HG02852 (cell line): ENCODE data around the gene FOXN1.

ENCODE experiments used
- ATAC-seq: cut with Tn5 transposase; IDR thresholded peaks from one replicate; pipeline ENCODE4 v1.9.1; 2021; ENCODE audit warnings: mild to moderate bottlenecking, moderate library complexity; ENCODE audit not compliant: unreplicated experiment

Gene FOXN1

GRCh38 chr17:28544402-28545140, 38.4 kb downstream of the FOXN1 start:
- no peak for ATAC-seq

- no peak for ATAC-seq
Measured at GRCh38 chr17:28545141-28545503, 39.0 kb downstream of the FOXN1 start.

GRCh38 chr17:28545787-28546415, 39.8 kb downstream of the FOXN1 start:
- ATAC-seq = no peak

GRCh38 chr17:28547096-28547622, 41.0 kb downstream of the FOXN1 start:
- no peak for ATAC-seq

GRCh38 chr17:28547623-28548416, 41.7 kb downstream of the FOXN1 start:
- no peak for ATAC-seq

GRCh38 chr17:28548417-28549130, 42.4 kb downstream of the FOXN1 start:
- no peak for ATAC-seq

- peak; percentile 40 for ATAC-seq
Measured at GRCh38 chr17:28549236-28550132, 43.3 kb downstream of the FOXN1 start.

- ATAC-seq = no peak
Measured at GRCh38 chr17:28550858-28551257, 44.7 kb downstream of the FOXN1 start.

GRCh38 chr17:28551421-28552175, 45.5 kb downstream of the FOXN1 start:
- no peak for ATAC-seq

- ATAC-seq = peak; percentile 66
Measured at GRCh38 chr17:28552176-28552999, 46.2 kb downstream of the FOXN1 start, which contains the start of gene UNC119. Gene UNC119, minus strand, starts transcription at chr17:28552624. Its CDS starts 67 bp downstream, at chr17:28552557.

GRCh38 chr17:28553000-28553505, 46.9 kb downstream of the FOXN1 start:
- no peak for ATAC-seq

GRCh38 chr17:28554565-28554964, 48.4 kb downstream of the FOXN1 start:
- ATAC-seq = no peak

GRCh38 chr17:28555022-28555421, 48.9 kb downstream of the FOXN1 start:
- ATAC-seq = no peak

GRCh38 chr17:28563475-28563874, 57.3 kb downstream of the FOXN1 start:
- no peak for ATAC-seq

GRCh38 chr17:28567604-28568003, 61.5 kb downstream of the FOXN1 start:
- no peak for ATAC-seq

GRCh38 chr17:28569446-28569845, 63.3 kb downstream of the FOXN1 start:
- ATAC-seq = no peak

- ATAC-seq = peak; percentile 29
Measured at GRCh38 chr17:28570716-28571360, 64.7 kb downstream of the FOXN1 start.
